GM18867 (cell line): ENCODE data around the gene BTAF1.
"Not testable (repeated sequence)": the region's sequence is repeated elsewhere in the genome, so short reads cannot be mapped to it uniquely, and the experiment has no call there.

Source experiments
- ATAC-seq: cut with Tn5 transposase; IDR thresholded peaks from one replicate; pipeline ENCODE4 v1.9.1; 2021; ENCODE audit warnings: mild to moderate bottlenecking, moderate library complexity; ENCODE audit not compliant: unreplicated experiment

BTAF1 gene

GRCh38 chr10:91976317-91977051, 52.9 kb downstream of the BTAF1 start:
- ATAC-seq: no peak

GRCh38 chr10:91977491-91977890, 53.9 kb downstream of the BTAF1 start:
- no peak for ATAC-seq

- ATAC-seq: no peak
These were observed 55.0 kb downstream of the BTAF1 start for GRCh38 chr10:91978585-91978984.

GRCh38 chr10:91980319-91980718, 56.7 kb downstream of the BTAF1 start:
- ATAC-seq: no peak

- no peak for ATAC-seq
These were observed 59.8 kb downstream of the BTAF1 start for GRCh38 chr10:91983416-91983815.

- no peak for ATAC-seq
These were observed 63.9 kb downstream of the BTAF1 start for GRCh38 chr10:91987397-91988037.

- no peak for ATAC-seq
These were observed 68.5 kb downstream of the BTAF1 start for GRCh38 chr10:91992031-91992430.

- ATAC-seq: no peak
These were observed 72.7 kb downstream of the BTAF1 start for GRCh38 chr10:91996266-91996665.

- ATAC-seq: no peak
These were observed 78.0 kb downstream of the BTAF1 start for GRCh38 chr10:92001581-92001980.

GRCh38 chr10:92001995-92002394, 78.4 kb downstream of the BTAF1 start:
- ATAC-seq: no peak

GRCh38 chr10:92003258-92003657, 79.7 kb downstream of the BTAF1 start:
- no peak for ATAC-seq

- no peak for ATAC-seq
These were observed 82.4 kb downstream of the BTAF1 start for GRCh38 chr10:92005978-92006377.

GRCh38 chr10:92009445-92009844, 85.9 kb downstream of the BTAF1 start:
- no peak for ATAC-seq

GRCh38 chr10:92010047-92010735, 86.6 kb downstream of the BTAF1 start:
- ATAC-seq: no peak

- no peak for ATAC-seq
These were observed 88.1 kb downstream of the BTAF1 start for GRCh38 chr10:92011560-92012214.

- ATAC-seq: no peak
These were observed 91.0 kb downstream of the BTAF1 start for GRCh38 chr10:92014620-92015019.

GRCh38 chr10:92024700-92025099, 101.1 kb downstream of the BTAF1 start:
- no peak for ATAC-seq

- not testable (repeated sequence) for ATAC-seq
These were observed 101.8 kb downstream of the BTAF1 start for GRCh38 chr10:92025340-92025739.

GRCh38 chr10:92027141-92027540, 103.6 kb downstream of the BTAF1 start:
- no peak for ATAC-seq

GRCh38 chr10:92031580-92031979, 108.0 kb downstream of the BTAF1 start:
- ATAC-seq: no peak

GRCh38 chr10:92033070-92033469, 109.5 kb downstream of the BTAF1 start:
- not testable (repeated sequence) for ATAC-seq
